K562 (cell line): ENCODE measurements around the gene RNF168. TPM values are rescaled to one million over a fixed set of nuclear protein-coding genes. Genes with fewer than 3 reads are reported as not detected.

Experiments
- ARID4B ChIP-seq: sonication (generic); formaldehyde crosslinking; IDR thresholded peaks from 2 replicates; pipeline ENCODE4 v1.8.0; 2022; ENCODE audit warnings: mild to moderate bottlenecking, missing genetic modification reagents
- CBX5 ChIP-seq: IDR thresholded peaks from 2 replicates; pipeline ENCODE4 v1.6.1; 2014; ENCODE audit warnings: low read depth, borderline replicate concordance
- CC2D1A ChIP-seq: fragments of 450-650 bp; IDR thresholded peaks from 2 replicates; pipeline ENCODE4 v1.6.1; 2017; ENCODE audit warnings: mild to moderate bottlenecking
- CEBPB ChIP-seq: fragments of 450-650 bp; IDR thresholded peaks from 2 replicates; pipeline ENCODE4 v1.6.1; 2016; ENCODE audit warnings: missing genetic modification characterization, missing compliant biosample characterization
- ETS1 ChIP-seq: conservative IDR thresholded peaks from 2 replicates; pipeline ENCODE4 v1.6.1; 2011; ENCODE audit warnings: low read depth, mild to moderate bottlenecking, low read length; ENCODE audit not compliant: control insufficient read depth
- GTF2E2 ChIP-seq: fragments of 200-800 bp; sonication (Bioruptor generic); IDR thresholded peaks from 2 replicates; pipeline ENCODE4 v1.6.1; 2016; ENCODE audit warnings: missing genetic modification characterization, missing compliant biosample characterization
- HDGF ChIP-seq: fragments of 450-650 bp; IDR thresholded peaks from 2 replicates; pipeline ENCODE4 v1.6.1; 2016
- ILK ChIP-seq: fragments of 450-650 bp; IDR thresholded peaks from 2 replicates; pipeline ENCODE4 v1.6.1; 2016; ENCODE audit warnings: missing genetic modification characterization, low read depth, mild to moderate bottlenecking, missing compliant biosample characterization, moderate library complexity, borderline replicate concordance
- KLF1 ChIP-seq: fragments of 450-650 bp; IDR thresholded peaks from 2 replicates; pipeline ENCODE4 v1.6.1; 2016; ENCODE audit warnings: missing genetic modification characterization, missing compliant biosample characterization
- RAD21 ChIP-seq, 2 experiments: fragments of 250-450 bp in 1 of 2; fragments of 450-650 bp in 1 of 2; sonication (Bioruptor Pico) in 1 of 2; formaldehyde crosslinking in 1 of 2; IDR thresholded peaks in 1 of 2; conservative IDR thresholded peaks in 1 of 2; 2 replicates each; pipeline versions ENCODE4 v1.4.0 to v1.8.0; 2020 to 2022; ENCODE audit warnings: mild to moderate bottlenecking in 2 of 2, moderate library complexity in 1 of 2
- SOX6 ChIP-seq: fragments of 450-650 bp; IDR thresholded peaks from 2 replicates; pipeline ENCODE4 v1.6.1; 2014; ENCODE audit warnings: mild to moderate bottlenecking
- TCF7L2 ChIP-seq: fragments of 150-350 bp; IDR thresholded peaks from 2 replicates; pipeline ENCODE4 v1.6.1; 2016; ENCODE audit warnings: low read depth, mild to moderate bottlenecking, low read length, moderate library complexity
- WHSC1 ChIP-seq: IDR thresholded peaks from one replicate; pipeline ENCODE4 v1.6.1; 2012; ENCODE audit warnings: low read length, control low read depth, inconsistent platforms
- YY1 ChIP-seq, 3 experiments: IDR thresholded peaks; 2 replicates each; pipeline ENCODE4 v1.6.1; 2011; ENCODE audit warnings: low read length in 2 of 3, mild to moderate bottlenecking in 2 of 3, moderate library complexity in 2 of 3, borderline replicate concordance in 1 of 3, control low read depth in 1 of 3, low read depth in 1 of 3; ENCODE audit not compliant: insufficient read depth in 3 of 3, insufficient replicate concordance in 2 of 3, control insufficient read depth in 1 of 3, insufficient read length in 1 of 3; ENCODE audit errors: extremely low read depth in 1 of 3
- ZBTB34 ChIP-seq: fragments of 250-450 bp; sonication (Bioruptor Pico); IDR thresholded peaks from 2 replicates; pipeline ENCODE4 v1.8.0; 2021; ENCODE audit warnings: mild to moderate bottlenecking, moderate library complexity
- ZBTB8A ChIP-seq: fragments of 450-650 bp; IDR thresholded peaks from 2 replicates; pipeline ENCODE4 v1.6.1; 2018; ENCODE audit warnings: mild to moderate bottlenecking, moderate library complexity; ENCODE audit not compliant: partially characterized antibody
- polyA plus RNA-seq, 8 experiments: library from polyadenylated mRNA; depleted of rRNA in 4 of 8; stranded (reverse) in 5 of 8; unstranded in 3 of 8; fragments of >200 nt; fragmentation: Nextera tagmentation in 2 of 8; fragmentation: Illumina TruSeq in 1 of 8; extraction: Ambion mirVana in 2 of 8; extraction: Trizol in 1 of 8; gene quantifications; 2 replicates each; pipeline versions ENCODE4 v1.2.1 to v1.2.3, GENCODE V29; 2011 to 2014; ENCODE audit warnings: inconsistent platforms in 1 of 8, missing spikeins in 1 of 8
- total RNA-seq, 7 experiments: library from RNA; depleted of rRNA in 6 of 7; stranded (reverse); fragments of >200 nt in 6 of 7; fragmentation: Illumina TruSeq in 2 of 7; extraction: Trizol in 2 of 7; gene quantifications; 2 replicates each; pipeline versions ENCODE4 v1.2.1 to v1.2.3, GENCODE V29; 2011 to 2021; ENCODE audit warnings: low replicate concordance in 1 of 7
- TF ChIP-seq, protein P1 (sequence below): fragments of 450-650 bp; formaldehyde crosslinking; IDR thresholded peaks from 2 replicates; pipeline ENCODE4 v1.4.0; 2022; ENCODE audit warnings: missing genetic modification characterization
- TF ChIP-seq, protein P2 (sequence below): sonication (generic); formaldehyde crosslinking; IDR thresholded peaks from 2 replicates; pipeline ENCODE4 v1.5.0; 2020; ENCODE audit warnings: missing genetic modification reagents

The RNF168 gene
- total and polyA plus RNA-seq, 9 of the 15 experiments (the other 6 are each of a cell fraction or from before 2014, with no cell fraction given), result 6.0 to 32.1 (median 16.6) TPM

DNA sequence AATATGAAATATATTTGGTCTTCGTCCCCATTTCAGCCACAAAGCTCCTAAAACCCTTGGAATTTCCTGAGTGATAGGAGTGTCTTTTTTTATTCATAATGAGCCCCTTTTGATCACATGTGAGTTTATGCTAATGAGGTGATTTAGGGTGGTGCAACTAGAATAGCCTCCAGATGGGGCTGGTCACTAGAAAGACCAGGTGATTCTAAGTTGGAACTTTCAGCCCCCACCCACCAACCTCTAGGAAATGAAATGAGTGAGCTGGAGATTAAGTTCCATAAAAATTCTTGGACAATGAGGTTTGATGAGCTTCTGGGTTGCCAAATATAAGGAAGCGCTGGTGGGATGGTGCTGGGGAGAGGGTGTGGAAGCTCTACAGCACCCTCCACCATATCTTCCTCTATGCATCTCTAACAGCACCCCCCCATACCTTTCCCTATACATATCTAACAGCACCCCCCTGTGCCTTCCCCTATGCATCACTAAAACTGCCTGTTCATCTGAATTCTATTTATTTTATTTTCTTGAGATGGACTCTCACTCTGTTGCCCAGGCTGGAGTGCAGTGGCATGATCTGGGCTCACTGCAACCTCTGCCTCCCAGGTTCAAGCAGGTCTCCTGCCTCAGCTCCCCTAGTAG is 13.7 kb upstream of the RNF168 start (continued):
- no peak for TF ChIP-seq CBX5
- TF ChIP-seq ZBTB34, result no peak
- peak; percentile 56 to 77 for TF ChIP-seq RAD21 (CRISPR knock-in tag; conservative IDR thresholded peaks at IDR 0.05 in 1 of 2, IDR thresholded peaks at IDR 0.05 in 1 of 2)
- TF ChIP-seq CEBPB (tag), result peak; percentile 28
- TF ChIP-seq TCF7L2, result no peak
- TF ChIP-seq, protein P1, sequence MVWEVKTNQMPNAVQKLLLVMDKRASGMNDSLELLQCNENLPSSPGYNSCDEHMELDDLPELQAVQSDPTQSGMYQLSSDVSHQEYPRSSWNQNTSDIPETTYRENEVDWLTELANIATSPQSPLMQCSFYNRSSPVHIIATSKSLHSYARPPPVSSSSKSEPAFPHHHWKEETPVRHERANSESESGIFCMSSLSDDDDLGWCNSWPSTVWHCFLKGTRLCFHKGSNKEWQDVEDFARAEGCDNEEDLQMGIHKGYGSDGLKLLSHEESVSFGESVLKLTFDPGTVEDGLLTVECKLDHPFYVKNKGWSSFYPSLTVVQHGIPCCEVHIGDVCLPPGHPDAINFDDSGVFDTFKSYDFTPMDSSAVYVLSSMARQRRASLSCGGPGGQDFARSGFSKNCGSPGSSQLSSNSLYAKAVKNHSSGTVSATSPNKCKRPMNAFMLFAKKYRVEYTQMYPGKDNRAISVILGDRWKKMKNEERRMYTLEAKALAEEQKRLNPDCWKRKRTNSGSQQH (CRISPR knock-in tag), result no peak
- no peak for TF ChIP-seq ZBTB8A
- no peak for TF ChIP-seq HDGF
- peak; percentile 75; the same call in 1 of the 2 replicates for TF ChIP-seq CC2D1A
- no peak for TF ChIP-seq WHSC1
- TF ChIP-seq SOX6, result no peak; the same call in 1 of the 2 replicates
- TF ChIP-seq KLF1, result no peak
- TF ChIP-seq, protein P2, sequence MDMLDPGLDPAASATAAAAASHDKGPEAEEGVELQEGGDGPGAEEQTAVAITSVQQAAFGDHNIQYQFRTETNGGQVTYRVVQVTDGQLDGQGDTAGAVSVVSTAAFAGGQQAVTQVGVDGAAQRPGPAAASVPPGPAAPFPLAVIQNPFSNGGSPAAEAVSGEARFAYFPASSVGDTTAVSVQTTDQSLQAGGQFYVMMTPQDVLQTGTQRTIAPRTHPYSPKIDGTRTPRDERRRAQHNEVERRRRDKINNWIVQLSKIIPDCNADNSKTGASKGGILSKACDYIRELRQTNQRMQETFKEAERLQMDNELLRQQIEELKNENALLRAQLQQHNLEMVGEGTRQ (CRISPR knock-in tag), result peak; percentile 33; the same call in 1 of the 2 replicates
- TF ChIP-seq GTF2E2 (tag), result no peak
- no peak for TF ChIP-seq ETS1
- TF ChIP-seq ILK, result no peak
- TF ChIP-seq ARID4B (CRISPR knock-in tag), result no peak
- TF ChIP-seq YY1 (IDR thresholded peaks at IDR 0.05; ENCODE audit: borderline replicate concordance in 1 of 3, control insufficient read depth in 1 of 3, extremely low read depth in 1 of 3, insufficient read depth in 3 of 3, insufficient read length in 1 of 3, insufficient replicate concordance in 2 of 3, low read depth in 1 of 3, low read length in 2 of 3), result no peak
